GM23338 (cell line): ENCODE data around the gene EPAS1. TPM values are rescaled to one million over a fixed set of nuclear protein-coding genes. Genes with fewer than 3 reads are reported as not detected.
A peak's percentile ranks its signal among the peaks of the same experiment; 100 is the strongest.

ENCODE experiments used
- ATAC-seq: fragments of 200-7000 bp; cut with Tn5 transposase; 3 replicates; pipeline ENCODE4 v1.9.1; 2020
- DNase-seq: peaks from one replicate; pipeline ENCODE4 v3.0.0-alpha.2; 2015; ENCODE audit warnings: low spot score
- H2AFZ ChIP-seq: fragments of 200-600 bp; sonication (generic); 2 replicates; pipeline ENCODE4 v1.8.0; 2016; ENCODE audit warnings: antibody characterized with exemption, mild to moderate bottlenecking, moderate library complexity
- H3F3A ChIP-seq: fragments of 200-600 bp; sonication (generic); replicated peaks from 2 replicates; pipeline ENCODE4 v1.8.0; 2017; ENCODE audit warnings: antibody characterized with exemption, mixed run types, low read depth
- H3K27ac ChIP-seq: fragments of 200-600 bp; sonication (generic); 2 replicates; pipeline ENCODE4 v1.6.1; 2016; ENCODE audit warnings: low read depth
- H3K27me3 ChIP-seq: fragments of 200-600 bp; sonication (generic); 2 replicates; pipeline ENCODE4 v1.8.0; 2016; ENCODE audit warnings: mild to moderate bottlenecking, mixed run types, moderate library complexity; ENCODE audit not compliant: insufficient read depth
- H3K36me3 ChIP-seq: fragments of 200-600 bp; sonication (generic); 2 replicates; pipeline ENCODE4 v1.8.0; 2016; ENCODE audit warnings: mild to moderate bottlenecking; ENCODE audit not compliant: insufficient read depth
- H3K4me1 ChIP-seq: fragments of 200-600 bp; sonication (generic); 2 replicates; pipeline ENCODE4 v1.8.0; 2016; ENCODE audit warnings: mild to moderate bottlenecking, moderate library complexity; ENCODE audit not compliant: insufficient read depth
- H3K4me2 ChIP-seq: fragments of 200-600 bp; sonication (generic); 2 replicates; pipeline ENCODE4 v1.7.1; 2017; ENCODE audit warnings: mixed run types
- H3K4me3 ChIP-seq: fragments of 200-600 bp; sonication (generic); 2 replicates; pipeline ENCODE4 v1.6.1; 2016; ENCODE audit warnings: mixed run types
- H3K79me2 ChIP-seq: fragments of 200-600 bp; sonication (generic); replicated peaks from 2 replicates; pipeline ENCODE4 v1.8.0; 2017; ENCODE audit warnings: mild to moderate bottlenecking; ENCODE audit not compliant: insufficient read depth
- H3K9me2 ChIP-seq: fragments of 200-600 bp; sonication (generic); 2 replicates; pipeline ENCODE4 v1.8.0; 2017; ENCODE audit not compliant: insufficient read depth
- H4K20me1 ChIP-seq: fragments of 200-600 bp; sonication (generic); replicated peaks from 2 replicates; pipeline ENCODE4 v1.8.0; 2017; ENCODE audit warnings: mild to moderate bottlenecking; ENCODE audit not compliant: insufficient read depth
- H3K27ac Mint-ChIP-seq: 2 replicates; pipeline ENCODE4 v1.8.0; 2020; ENCODE audit warnings: inconsistent platforms, mild to moderate bottlenecking, moderate library complexity, mixed read lengths
- H3K27me3 Mint-ChIP-seq: 3 replicates; pipeline ENCODE4 v1.8.0; 2022; ENCODE audit warnings: low read depth, mild to moderate bottlenecking, moderate library complexity, mixed read lengths, inconsistent platforms; ENCODE audit not compliant: insufficient read depth, poor library complexity
- H3K36me3 Mint-ChIP-seq: 3 replicates; pipeline ENCODE4 v1.8.0; 2021; ENCODE audit warnings: low read depth, mild to moderate bottlenecking, inconsistent platforms, moderate library complexity, mixed read lengths
- H3K4me1 Mint-ChIP-seq: 3 replicates; pipeline ENCODE4 v1.8.0; 2020; ENCODE audit warnings: mild to moderate bottlenecking, inconsistent platforms, mixed read lengths
- H3K4me3 Mint-ChIP-seq: 3 replicates; pipeline ENCODE4 v1.8.0; 2021; ENCODE audit warnings: moderate library complexity, mild to moderate bottlenecking, inconsistent platforms, mixed read lengths
- H3K9me3 Mint-ChIP-seq: 3 replicates; pipeline ENCODE4 v1.8.0; 2020; ENCODE audit warnings: moderate library complexity, mild to moderate bottlenecking, inconsistent platforms, mixed read lengths
- EZH2 ChIP-seq: fragments of 200-600 bp; sonication (generic); IDR thresholded peaks from one replicate; pipeline ENCODE4 v1.8.0; 2017; ENCODE audit warnings: antibody characterized with exemption, mild to moderate bottlenecking, low read depth; ENCODE audit not compliant: unreplicated experiment
- JUNB ChIP-seq: IDR thresholded peaks from one replicate; pipeline ENCODE4 v1.6.1; 2016; ENCODE audit warnings: antibody characterized with exemption; ENCODE audit not compliant: unreplicated experiment
- NANOG ChIP-seq: IDR thresholded peaks from 2 replicates; pipeline ENCODE4 v1.6.1; 2016; ENCODE audit warnings: antibody characterized with exemption, borderline replicate concordance
- POLR2AphosphoS5 ChIP-seq: IDR thresholded peaks from 2 replicates; pipeline ENCODE4 v1.6.1; 2016; ENCODE audit warnings: antibody characterized with exemption, low read depth
- ZNF114 ChIP-seq: fragments of 250-450 bp; sonication (Bioruptor Pico); IDR thresholded peaks from 2 replicates; pipeline ENCODE4 v1.5.0; 2020; ENCODE audit warnings: mild to moderate bottlenecking, moderate library complexity
- long read RNA-seq: library from polyadenylated mRNA; unstranded; transcript quantifications from one replicate; pipeline ENCODE4 v2.0.0, GENCODE V29; 2020; ENCODE audit not compliant: unreplicated experiment
- polyA plus RNA-seq: library from polyadenylated mRNA; unstranded; fragments of >200 nt; fragmentation: Nextera tagmentation; extraction: Ambion mirVana; gene quantifications from 2 replicates; pipeline ENCODE4 v1.2.1, GENCODE V29; 2016
- total RNA-seq: library from RNA; depleted of rRNA; stranded (reverse); fragments of >200 nt; shearing (Covaris generic); gene quantifications from 2 replicates; pipeline ENCODE4 v1.2.3, GENCODE V29; 2014; rRNA removed
- TF ChIP-seq, protein P1 (sequence below): IDR thresholded peaks from 2 replicates; pipeline ENCODE4 v1.6.1; 2016; ENCODE audit warnings: antibody characterized with exemption
- TF ChIP-seq, protein P2 (sequence below), 2 experiments: fragments of 200-600 bp in 1 of 2; sonication (generic) in 1 of 2; conservative IDR thresholded peaks; 2 replicates each; pipeline versions ENCODE4 v1.5.1 to v1.6.1; 2016 to 2017; ENCODE audit warnings: antibody characterized with exemption in 2 of 2, low read depth in 2 of 2, mild to moderate bottlenecking in 2 of 2, moderate library complexity in 1 of 2
- TF ChIP-seq, protein P3 (sequence below): IDR thresholded peaks from one replicate; pipeline ENCODE4 v1.6.1; 2018; ENCODE audit warnings: antibody characterized with exemption; ENCODE audit not compliant: unreplicated experiment

Gene EPAS1
- total RNA-seq (5.4 and 5.7 TPM in 2 replicates), polyA plus RNA-seq (0.52 and 0.68 TPM in 2 replicates)
- long read RNA-seq: 0 reads

DNA sequence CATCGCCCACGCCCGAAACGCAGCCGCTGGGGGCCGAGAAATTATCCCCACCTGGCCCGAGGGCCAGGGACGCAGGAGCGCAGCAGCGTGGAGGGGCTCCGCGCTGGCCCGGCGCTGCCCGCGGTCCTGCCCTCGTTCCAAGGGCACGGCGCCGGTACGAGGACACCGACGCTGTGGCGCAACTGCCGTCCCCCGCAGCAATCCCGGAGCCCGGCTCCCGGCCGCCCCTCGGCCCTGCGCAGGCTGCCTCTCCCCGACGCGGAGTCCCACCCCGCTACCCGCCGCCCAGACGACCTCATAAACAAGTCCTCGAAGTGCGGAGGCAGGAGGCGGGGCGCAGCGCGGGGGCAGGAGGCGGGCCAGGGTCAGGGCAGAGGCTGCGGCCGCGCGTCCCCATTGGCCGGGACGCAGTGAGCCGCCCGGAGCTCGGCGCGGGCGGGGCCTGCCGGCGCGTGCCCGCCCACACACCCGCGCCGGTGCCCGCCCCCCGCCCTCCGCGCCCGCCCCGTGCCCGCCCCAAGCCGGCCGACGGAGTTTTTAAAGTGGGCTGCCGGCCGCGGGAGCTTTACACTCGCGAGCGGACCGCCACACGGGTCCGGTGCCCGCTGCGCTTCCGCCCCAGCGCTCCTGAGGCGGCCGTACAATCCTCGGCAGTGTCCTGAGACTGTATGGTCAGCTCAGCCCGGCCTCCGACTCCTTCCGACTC lies at the start of gene EPAS1:
Gene EPAS1, plus strand, starts transcription at position 568 of the 706 bp plus-strand sequence. CDS start 505 bp downstream, outside the sequence.
- H3K4me3 ChIP-seq: peak within 1 kb of the TSS; percentile 78
- Mint-ChIP-seq H3K9me3 (no peaks in the 10 kb centered on the region; the same call in 2 of the 3 replicates), H3K27me3 (peaks cover 74% of the 10 kb centered on the region), H3K4me3 (peak within 1 kb of the TSS; percentile 84), H3K27ac (no peak within 1 kb of the TSS), H3K36me3 (no peaks in the 10 kb centered on the region), H3K4me1 (peaks cover 25% of the 10 kb centered on the region)
- H2AFZ ChIP-seq: peak within 1 kb of the TSS; percentile 98
- no peaks in the 10 kb centered on the region for H3K36me3 ChIP-seq
- peaks cover 16% of the 10 kb centered on the region for H4K20me1 ChIP-seq
- ATAC-seq: peak; percentile 65
- no peak within 1 kb of the TSS for H3K27ac ChIP-seq
- H3K79me2 ChIP-seq: no peaks in the 10 kb centered on the region
- H3K4me2 ChIP-seq: peak within 1 kb of the TSS; percentile 95
- peaks cover 8% of the 10 kb centered on the region; the same call in 1 of the 2 replicates for H3F3A ChIP-seq
- peak; percentile 92 for DNase-seq
- 0 out of 2 replicates have a peak, but pooled peaks cover 1% of the 10 kb centered on the region for H3K9me2 ChIP-seq
- TF ChIP-seq POLR2AphosphoS5: peak; percentile 40; the same call in 1 of the 2 replicates
- TF ChIP-seq EZH2: peak; percentile 58
- TF ChIP-seq JUNB: no peak
- peaks cover 73% of the 10 kb centered on the region for H3K27me3 ChIP-seq
- peaks cover 27% of the 10 kb centered on the region for H3K4me1 ChIP-seq

DNA sequence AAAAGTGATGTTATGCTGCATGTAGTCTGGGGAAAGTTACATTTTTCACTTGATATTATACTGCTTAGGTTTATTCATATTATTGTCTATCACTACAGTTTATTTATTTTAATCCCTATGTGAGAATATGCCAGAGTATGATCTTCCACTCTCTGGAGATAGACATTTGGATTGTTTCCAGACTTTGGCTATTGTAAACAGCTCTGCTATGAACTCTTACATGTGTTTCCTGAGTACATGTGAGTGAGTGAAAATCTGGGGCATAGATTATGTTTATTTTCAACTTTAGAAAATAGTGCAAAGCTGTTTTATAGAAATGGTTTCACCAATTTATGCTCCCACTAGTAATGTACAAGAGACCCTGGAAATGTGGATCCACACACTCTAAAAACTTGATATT lies 49.0 kb upstream of the EPAS1 start:
- DNase-seq: no peak
- no peaks in the 10 kb centered on the region for H3K4me1 ChIP-seq

More for the DNA sequence above, 49.0 kb upstream of the EPAS1 start:
- Histone ChIP-seq H3K9me2 (no peaks in the 10 kb centered on the region), H3K4me2 (no peak overlapping the region), H3K79me2 (no peaks in the 10 kb centered on the region), H3K27ac (no peak overlapping the region), H3K36me3 (no peaks in the 10 kb centered on the region), H3K4me3 (no peak overlapping the region), H4K20me1 (no peaks in the 10 kb centered on the region), H3K27me3 (no peaks in the 10 kb centered on the region), H2AFZ (no peak overlapping the region), H3F3A (no peaks in the 10 kb centered on the region)
- ATAC-seq: no peak
- no peaks in the 10 kb centered on the region for H3K36me3 Mint-ChIP-seq
- H3K4me1 Mint-ChIP-seq: no peaks in the 10 kb centered on the region
- no peak for TF ChIP-seq ZNF114 (CRISPR knock-in tag)
- TF ChIP-seq, protein P1, sequence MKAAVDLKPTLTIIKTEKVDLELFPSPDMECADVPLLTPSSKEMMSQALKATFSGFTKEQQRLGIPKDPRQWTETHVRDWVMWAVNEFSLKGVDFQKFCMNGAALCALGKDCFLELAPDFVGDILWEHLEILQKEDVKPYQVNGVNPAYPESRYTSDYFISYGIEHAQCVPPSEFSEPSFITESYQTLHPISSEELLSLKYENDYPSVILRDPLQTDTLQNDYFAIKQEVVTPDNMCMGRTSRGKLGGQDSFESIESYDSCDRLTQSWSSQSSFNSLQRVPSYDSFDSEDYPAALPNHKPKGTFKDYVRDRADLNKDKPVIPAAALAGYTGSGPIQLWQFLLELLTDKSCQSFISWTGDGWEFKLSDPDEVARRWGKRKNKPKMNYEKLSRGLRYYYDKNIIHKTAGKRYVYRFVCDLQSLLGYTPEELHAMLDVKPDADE: no peak
- no peak for TF ChIP-seq EZH2
- TF ChIP-seq, protein P2, sequence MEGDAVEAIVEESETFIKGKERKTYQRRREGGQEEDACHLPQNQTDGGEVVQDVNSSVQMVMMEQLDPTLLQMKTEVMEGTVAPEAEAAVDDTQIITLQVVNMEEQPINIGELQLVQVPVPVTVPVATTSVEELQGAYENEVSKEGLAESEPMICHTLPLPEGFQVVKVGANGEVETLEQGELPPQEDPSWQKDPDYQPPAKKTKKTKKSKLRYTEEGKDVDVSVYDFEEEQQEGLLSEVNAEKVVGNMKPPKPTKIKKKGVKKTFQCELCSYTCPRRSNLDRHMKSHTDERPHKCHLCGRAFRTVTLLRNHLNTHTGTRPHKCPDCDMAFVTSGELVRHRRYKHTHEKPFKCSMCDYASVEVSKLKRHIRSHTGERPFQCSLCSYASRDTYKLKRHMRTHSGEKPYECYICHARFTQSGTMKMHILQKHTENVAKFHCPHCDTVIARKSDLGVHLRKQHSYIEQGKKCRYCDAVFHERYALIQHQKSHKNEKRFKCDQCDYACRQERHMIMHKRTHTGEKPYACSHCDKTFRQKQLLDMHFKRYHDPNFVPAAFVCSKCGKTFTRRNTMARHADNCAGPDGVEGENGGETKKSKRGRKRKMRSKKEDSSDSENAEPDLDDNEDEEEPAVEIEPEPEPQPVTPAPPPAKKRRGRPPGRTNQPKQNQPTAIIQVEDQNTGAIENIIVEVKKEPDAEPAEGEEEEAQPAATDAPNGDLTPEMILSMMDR (conservative IDR thresholded peaks at IDR 0.05; ENCODE audit: low read depth in 2 of 2): no peak
- TF ChIP-seq NANOG: no peak
- TF ChIP-seq POLR2AphosphoS5: no peak
- TF ChIP-seq JUNB: no peak
- TF ChIP-seq, protein P3, sequence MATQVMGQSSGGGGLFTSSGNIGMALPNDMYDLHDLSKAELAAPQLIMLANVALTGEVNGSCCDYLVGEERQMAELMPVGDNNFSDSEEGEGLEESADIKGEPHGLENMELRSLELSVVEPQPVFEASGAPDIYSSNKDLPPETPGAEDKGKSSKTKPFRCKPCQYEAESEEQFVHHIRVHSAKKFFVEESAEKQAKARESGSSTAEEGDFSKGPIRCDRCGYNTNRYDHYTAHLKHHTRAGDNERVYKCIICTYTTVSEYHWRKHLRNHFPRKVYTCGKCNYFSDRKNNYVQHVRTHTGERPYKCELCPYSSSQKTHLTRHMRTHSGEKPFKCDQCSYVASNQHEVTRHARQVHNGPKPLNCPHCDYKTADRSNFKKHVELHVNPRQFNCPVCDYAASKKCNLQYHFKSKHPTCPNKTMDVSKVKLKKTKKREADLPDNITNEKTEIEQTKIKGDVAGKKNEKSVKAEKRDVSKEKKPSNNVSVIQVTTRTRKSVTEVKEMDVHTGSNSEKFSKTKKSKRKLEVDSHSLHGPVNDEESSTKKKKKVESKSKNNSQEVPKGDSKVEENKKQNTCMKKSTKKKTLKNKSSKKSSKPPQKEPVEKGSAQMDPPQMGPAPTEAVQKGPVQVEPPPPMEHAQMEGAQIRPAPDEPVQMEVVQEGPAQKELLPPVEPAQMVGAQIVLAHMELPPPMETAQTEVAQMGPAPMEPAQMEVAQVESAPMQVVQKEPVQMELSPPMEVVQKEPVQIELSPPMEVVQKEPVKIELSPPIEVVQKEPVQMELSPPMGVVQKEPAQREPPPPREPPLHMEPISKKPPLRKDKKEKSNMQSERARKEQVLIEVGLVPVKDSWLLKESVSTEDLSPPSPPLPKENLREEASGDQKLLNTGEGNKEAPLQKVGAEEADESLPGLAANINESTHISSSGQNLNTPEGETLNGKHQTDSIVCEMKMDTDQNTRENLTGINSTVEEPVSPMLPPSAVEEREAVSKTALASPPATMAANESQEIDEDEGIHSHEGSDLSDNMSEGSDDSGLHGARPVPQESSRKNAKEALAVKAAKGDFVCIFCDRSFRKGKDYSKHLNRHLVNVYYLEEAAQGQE: no peak
- H3K27ac Mint-ChIP-seq: no peak overlapping the region
- no peak overlapping the region for H3K4me3 Mint-ChIP-seq
- H3K9me3 Mint-ChIP-seq: peaks cover 7% of the 10 kb centered on the region; the same call in 2 of the 3 replicates
- H3K27me3 Mint-ChIP-seq: peaks cover 9% of the 10 kb centered on the region
